Measurements from ENCODE around the gene NELL1.

GRCh38 chr11:21350613-21351012, 681.2 kb downstream of the NELL1 start:
- TF ChIP-seq CTCF (IDR thresholded peaks at IDR 0.05) (no peak), POLR2A (IDR thresholded peaks at IDR 0.05) (no peak)

All from prostate gland (tissue), 2 donors.